GM12878 (cell line): ENCODE data around the gene COL4A3. TPM values are rescaled to one million over a fixed set of nuclear protein-coding genes. Genes with fewer than 3 reads are reported as not detected.

Experiments used
- BHLHE40 ChIP-seq, 2 experiments: fragments of 450-650 bp in 1 of 2; IDR thresholded peaks; 2 replicates each; pipeline ENCODE4 v1.6.1; 2011 to 2017; ENCODE audit warnings: low read depth in 2 of 2, borderline replicate concordance in 1 of 2, improper control_type of control experiment in 1 of 2, low read length in 1 of 2, mild to moderate bottlenecking in 1 of 2
- PBX3 ChIP-seq: IDR thresholded peaks from 2 replicates; pipeline ENCODE4 v1.6.1; 2011; ENCODE audit warnings: mild to moderate bottlenecking, low read depth, low read length, moderate library complexity; ENCODE audit not compliant: insufficient replicate concordance
- PKNOX1 ChIP-seq: fragments of 450-650 bp; IDR thresholded peaks from 2 replicates; pipeline ENCODE4 v1.6.1; 2016; ENCODE audit warnings: mild to moderate bottlenecking
- RAD51 ChIP-seq: fragments of 450-650 bp; IDR thresholded peaks from 2 replicates; pipeline ENCODE4 v1.6.1; 2016; ENCODE audit warnings: moderate library complexity, mild to moderate bottlenecking, inconsistent platforms
- SIN3A ChIP-seq: IDR thresholded peaks from 2 replicates; pipeline ENCODE4 v1.6.1; 2012; ENCODE audit warnings: low read depth, low read length, improper control_type of control experiment
- SPI1 ChIP-seq: IDR thresholded peaks from 2 replicates; pipeline ENCODE4 v1.6.1; 2011; ENCODE audit warnings: low read depth, mild to moderate bottlenecking, low read length, moderate library complexity, borderline replicate concordance; ENCODE audit not compliant: insufficient read depth
- YY1 ChIP-seq: IDR thresholded peaks from 2 replicates; pipeline ENCODE4 v1.6.1; 2011; ENCODE audit warnings: low read depth, mild to moderate bottlenecking, low read length
- ZBTB11 ChIP-seq: fragments of 450-650 bp; formaldehyde crosslinking; IDR thresholded peaks from 2 replicates; pipeline ENCODE4 v1.5.0; 2022; ENCODE audit warnings: mild to moderate bottlenecking, missing genetic modification characterization
- ZNF687 ChIP-seq: fragments of 450-650 bp; IDR thresholded peaks from 2 replicates; pipeline ENCODE4 v1.6.1; 2017; ENCODE audit warnings: mild to moderate bottlenecking, moderate library complexity
- polyA plus RNA-seq, 11 experiments: library from polyadenylated mRNA; depleted of rRNA in 4 of 11; unstranded in 6 of 11; stranded (reverse) in 5 of 11; fragments of >200 nt; fragmentation: Nextera tagmentation in 4 of 11; fragmentation: Illumina TruSeq in 1 of 11; extraction: Ambion mirVana in 4 of 11; extraction: Trizol in 1 of 11; gene quantifications; 1 replicate in 1 of 11; 2 replicates in 10 of 11; pipeline versions ENCODE4 v1.2.1 to v1.2.3, GENCODE V29; 2011 to 2016; ENCODE audit warnings: inconsistent platforms in 2 of 11, missing spikeins in 2 of 11, low read depth in 1 of 11
- total RNA-seq, 4 experiments: library from RNA; depleted of rRNA in 3 of 4; stranded (reverse); fragments of >200 nt in 3 of 4; fragmentation: Illumina TruSeq in 1 of 4; extraction: Trizol in 1 of 4; gene quantifications; 2 replicates each; pipeline versions ENCODE4 v1.2.1 to v1.2.3, GENCODE V29; 2013 to 2021

Gene COL4A3
- total and polyA plus RNA-seq, 10 of the 15 experiments (the other 5 are each of a cell fraction or from before 2014, with no cell fraction given), result 0.34 to 10.5 (median 3.8) TPM

- TF ChIP-seq BHLHE40 (IDR thresholded peaks at IDR 0.05; ENCODE audit: borderline replicate concordance in 1 of 2, low read depth in 2 of 2, low read length in 1 of 2) (no peak), ZNF687 (no peak), SPI1 (no peak), PBX3 (no peak), YY1 (no peak), ZBTB11 (CRISPR knock-in tag) (no peak), PKNOX1 (no peak), RAD51 (no peak), SIN3A (no peak)
- TF ChIP-seq, all 136 proteins: peak for 0
These were observed 127.9 kb downstream of the COL4A3 start (continued) for GRCh38 chr2:227292314-227292713.
